HG03571 (cell line): ENCODE measurements around the gene FDXR.

Source experiments
- ATAC-seq: cut with Tn5 transposase; IDR thresholded peaks from one replicate; pipeline ENCODE4 v1.9.1; 2021; ENCODE audit not compliant: unreplicated experiment

The FDXR gene

DNA sequence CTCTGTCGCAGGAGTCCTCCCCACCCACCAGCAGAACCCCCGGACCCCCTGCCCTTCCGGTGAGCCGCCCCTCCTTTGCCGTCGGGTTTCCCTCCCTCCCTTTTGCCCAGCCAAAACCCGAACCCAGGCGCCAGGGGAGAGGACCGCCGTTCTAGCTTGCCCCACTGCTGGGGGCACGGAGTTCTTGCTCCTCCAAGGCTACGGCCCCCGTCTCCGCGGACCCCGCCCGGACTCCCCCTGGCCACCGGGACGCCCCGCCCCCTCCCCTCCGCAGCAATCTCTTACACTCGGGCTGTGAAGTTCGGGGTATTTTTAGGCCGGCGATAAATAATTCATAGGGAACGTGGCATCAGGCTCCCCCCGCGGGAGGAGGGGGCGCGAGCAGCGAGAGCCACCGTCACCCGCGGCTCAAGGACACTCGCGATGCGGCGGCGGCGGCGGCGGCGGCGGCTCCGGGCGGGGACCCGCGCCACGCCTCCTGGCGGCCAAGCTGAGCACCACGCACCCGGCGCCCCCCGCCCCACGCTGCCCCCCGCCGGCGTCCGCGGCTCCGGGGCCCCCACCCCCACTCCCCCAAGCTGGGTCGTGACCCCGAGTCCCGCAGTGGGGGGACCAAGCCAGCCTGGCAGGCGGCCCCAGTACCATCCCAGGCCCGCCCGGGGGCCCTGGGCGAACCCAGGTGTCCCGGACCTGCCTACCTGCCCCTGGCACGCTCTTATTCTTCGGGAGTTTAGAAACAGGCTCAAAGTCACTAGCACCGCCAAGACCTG, 13.2 kb downstream of the FDXR start, which contains the start of gene GRIN2C:
GRIN2C (minus strand) TSS at position 427 of the 770 bp plus-strand sequence. CDS start 4,793 bp downstream, outside the sequence.
- ATAC-seq = no peak

DNA sequence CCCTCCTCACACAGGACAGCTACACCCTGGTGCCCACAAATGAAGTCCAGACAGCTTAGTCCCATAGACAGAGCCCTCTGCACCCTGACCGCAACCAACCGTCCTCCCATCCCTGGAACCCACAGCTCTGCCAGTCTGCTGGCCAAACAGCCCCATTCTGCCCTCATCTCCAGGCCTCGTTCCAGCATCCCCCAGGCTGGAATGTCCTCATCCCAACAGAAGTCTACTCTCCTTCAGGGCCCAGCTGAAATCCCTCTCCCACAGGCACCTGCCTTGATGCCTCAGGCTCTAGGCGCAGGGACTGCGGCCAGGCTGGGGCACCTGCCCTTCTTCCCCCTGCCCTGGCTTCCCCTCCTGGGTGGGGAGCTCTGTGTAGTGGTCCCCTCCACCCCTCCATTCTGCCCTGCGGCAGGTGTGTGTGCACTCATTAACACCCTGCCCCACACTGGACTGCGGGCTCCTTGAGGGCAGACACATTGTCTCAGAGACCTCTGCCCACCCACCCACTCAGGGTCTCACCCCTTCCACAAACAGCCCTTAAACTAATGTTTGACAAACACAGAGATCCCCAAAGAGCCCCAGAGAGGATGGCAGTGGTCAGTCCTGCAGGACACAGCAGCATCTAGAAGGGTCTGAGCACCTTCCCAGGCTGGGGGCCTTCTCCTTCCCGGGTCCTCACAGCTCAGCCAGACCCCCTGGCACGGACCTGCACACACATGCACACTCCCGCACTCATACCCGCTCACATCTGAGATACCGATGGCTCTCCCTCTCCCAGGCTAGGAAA, 13.9 kb downstream of the FDXR start:
- ATAC-seq = no peak

DNA sequence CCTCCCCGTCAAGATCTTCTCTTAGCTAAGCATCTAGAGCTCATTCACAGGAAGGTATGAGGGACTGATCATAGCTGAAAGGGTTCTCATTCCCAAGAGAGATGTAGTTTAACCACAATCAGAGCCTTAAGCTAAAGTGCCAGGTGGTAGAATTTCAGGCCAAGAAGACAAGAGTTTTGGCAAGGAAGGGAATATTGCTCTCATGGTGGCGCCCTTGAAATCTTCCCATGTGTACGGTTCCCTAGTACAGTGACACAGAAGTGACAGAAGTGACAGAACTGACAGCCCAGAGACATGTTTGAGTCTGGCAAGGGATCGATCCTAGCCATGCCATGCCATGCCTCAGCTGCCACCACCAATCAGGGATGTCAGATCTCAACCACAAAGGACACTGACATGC, 15.6 kb downstream of the FDXR start:
- no peak for ATAC-seq

GRCh38 chr17:74856112-74856511, 16.7 kb downstream of the FDXR start:
- ATAC-seq = no peak

DNA sequence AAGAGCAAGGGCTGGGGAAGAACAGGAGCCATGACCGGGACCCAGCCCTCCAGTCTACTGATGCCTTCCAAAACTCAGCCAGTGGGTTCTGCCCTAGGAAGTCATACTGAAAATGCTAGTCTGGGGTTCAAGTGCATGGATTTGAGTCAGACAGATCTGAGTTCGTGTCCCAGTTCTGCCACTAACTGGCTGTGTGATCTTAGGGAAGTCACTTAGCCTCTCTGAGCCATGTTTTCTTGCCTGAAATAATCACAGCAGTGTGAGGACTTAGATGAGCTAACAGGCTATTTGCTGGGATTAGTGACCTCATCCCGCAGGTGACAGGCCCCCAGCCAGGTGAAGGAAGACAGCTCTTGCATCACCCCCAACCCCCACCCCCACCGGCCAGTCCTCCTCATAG, 17.5 kb downstream of the FDXR start:
- no peak for ATAC-seq

DNA sequence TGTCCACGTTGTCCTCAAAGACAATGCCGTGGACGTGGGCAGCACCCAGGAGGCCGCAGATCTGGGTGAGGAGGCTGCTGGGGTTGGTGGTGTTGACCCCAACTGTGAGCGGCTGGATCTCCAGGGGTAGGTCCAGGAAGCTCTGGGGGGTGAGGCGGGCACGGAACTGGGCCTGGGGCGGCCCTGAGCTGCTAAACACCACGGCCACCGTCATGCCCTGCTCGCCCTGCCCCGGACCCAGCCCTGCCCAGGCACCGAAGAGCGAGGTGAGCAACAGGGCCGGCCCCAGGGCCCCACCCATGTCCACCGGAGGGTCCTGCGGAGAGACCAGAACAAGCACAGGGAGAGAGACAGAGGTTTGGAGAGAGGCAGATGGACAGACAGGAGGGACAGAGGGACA, 18.0 kb downstream of the FDXR start:
- ATAC-seq = no peak

DNA sequence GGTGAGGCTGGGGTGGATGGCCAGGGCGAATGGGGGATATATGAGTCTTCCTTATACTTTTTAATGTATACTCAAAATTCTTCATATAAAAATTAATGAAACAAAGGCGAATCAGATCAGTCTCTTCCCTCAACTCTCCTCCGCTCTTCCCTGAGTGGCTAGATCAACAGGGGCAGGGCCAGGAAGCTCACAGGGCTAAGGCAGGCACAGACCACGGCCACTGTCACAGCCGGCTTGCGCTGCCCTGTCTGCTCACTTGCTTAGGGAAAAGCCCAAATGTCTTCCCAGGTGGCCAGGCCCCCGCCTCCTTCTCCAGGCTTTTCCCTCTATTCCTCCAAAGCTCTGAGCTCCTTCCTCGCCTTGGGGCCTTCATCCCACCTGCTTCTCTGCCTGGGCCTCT, 19.1 kb downstream of the FDXR start:
- ATAC-seq = no peak

DNA sequence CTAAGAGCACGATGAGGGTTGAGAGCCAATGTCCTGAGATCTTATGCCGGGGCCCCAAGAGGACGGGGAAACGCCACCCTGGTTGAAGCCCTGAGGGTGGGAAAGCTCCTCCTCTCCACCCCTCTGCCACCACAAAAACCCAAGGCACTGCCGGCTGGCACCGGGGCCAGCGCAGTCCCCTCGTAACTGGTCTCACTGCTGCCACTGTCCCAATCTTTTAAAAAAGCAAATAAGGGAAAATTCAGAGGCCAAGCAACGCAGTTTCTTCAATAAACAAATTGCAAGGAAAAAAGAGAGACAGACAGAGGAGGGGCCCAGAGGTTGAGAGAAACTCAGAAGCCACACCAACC, 19.8 kb downstream of the FDXR start:
- ATAC-seq = no peak

- ATAC-seq = no peak
Observed at GRCh38 chr17:74852237-74853047, 20.4 kb downstream of the FDXR start.

DNA sequence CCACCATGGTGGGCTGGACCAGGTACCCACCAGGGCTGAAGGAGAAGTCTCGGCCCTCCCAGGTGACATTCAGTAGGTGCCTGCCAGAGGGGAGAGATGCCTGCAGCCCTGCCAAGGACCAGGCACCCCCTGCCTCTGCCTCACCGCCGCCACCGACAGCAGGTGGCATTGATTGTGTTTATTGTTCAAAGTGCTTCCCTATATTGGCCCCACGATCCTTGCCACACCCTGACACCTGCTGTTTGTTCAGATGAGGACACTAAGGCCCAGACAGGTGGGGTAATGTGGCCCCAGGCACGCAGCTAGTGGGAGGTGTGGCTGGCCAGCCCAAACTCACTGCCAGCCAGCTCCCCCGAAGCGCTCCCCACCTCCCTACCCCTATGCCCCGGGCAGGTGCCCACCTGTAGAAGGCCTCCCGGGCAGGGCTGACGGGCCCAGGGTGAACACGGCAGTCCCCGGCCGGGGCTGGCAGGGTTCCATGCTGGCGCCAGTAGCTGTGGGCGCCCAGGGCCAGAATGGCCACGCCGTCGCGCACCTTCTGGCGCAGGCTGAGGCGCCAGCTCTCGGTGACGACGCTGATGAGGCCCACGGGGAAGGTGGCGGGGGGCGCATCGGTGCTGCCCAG, 21.1 kb downstream of the FDXR start:
- no peak for ATAC-seq

DNA sequence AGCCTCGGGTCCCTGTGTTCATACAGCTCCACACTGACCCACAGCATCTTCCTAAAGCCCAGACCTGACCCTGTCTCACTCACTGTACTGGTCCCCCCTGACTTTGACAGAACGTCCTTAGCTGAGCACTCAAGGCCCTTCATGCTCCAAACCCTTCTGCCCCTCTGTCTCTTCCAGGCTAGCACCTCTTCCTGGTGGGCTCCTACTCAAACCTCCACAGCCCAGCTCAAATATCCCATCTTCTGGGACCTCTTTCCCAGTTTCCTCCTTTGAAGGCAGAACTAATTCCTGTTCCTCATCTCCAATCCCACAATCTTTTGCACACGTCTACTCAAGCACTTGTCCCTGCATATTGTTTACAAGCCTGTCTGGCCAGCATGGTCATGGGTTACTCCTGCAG, 21.9 kb downstream of the FDXR start:
- no peak for ATAC-seq

DNA sequence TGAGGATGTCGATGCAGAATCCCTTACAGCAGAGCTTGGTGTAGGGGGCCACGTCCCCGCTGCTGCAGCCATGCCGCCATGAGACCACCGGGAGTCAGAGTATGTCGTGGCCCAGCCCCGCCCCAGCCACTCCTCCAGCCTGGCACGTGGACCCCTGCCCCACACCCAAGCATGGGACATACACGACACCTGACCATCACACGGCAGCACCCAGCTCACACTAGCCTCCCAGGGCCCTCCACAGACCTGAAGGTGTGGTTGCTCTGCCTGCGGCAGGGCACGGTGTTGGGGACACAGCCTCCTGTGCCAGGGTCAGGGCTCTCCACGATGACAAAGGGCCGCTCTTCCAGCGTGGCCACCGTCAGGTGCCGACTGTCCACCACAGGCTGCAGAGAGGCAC, 22.5 kb downstream of the FDXR start:
- no peak for ATAC-seq

DNA sequence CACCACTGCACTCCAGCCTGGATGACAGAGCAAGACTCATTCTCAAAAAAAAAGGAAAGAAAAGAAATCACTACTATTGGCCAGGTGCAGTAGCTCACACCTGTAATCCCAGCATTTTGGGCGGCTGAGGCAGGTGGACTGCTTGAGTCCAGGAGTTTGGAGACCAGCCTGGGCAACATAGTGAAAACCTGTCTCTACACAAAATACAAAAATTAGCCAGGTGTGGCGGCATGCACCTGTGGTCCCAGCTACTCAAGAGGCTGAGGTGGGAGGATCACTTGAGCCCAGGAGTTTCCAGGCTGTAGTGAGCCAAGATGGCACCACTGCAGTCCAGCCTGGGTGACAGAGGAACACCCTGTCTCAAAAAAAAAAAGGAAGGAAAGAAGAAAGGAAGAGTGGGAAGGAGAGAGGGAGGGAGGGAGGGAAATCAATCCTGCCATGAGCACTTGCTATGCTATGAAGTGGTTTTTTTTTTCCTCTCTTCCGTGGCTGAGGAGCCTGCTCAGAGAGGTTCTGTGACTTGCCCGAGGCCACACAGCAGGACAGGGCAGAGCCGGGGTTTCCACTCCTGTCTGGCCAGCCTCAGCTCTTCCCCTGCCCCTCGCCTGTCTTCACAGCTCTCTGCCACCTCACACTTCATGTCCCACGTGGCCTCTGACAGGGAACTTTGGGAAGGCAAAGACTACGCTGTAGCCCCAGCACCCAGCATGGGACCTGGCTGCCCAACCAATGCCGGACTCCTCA, 24.0 kb downstream of the FDXR start:
- ATAC-seq = no peak

- no peak for ATAC-seq
Observed at GRCh38 chr17:74846621-74847020, 26.2 kb downstream of the FDXR start.

DNA sequence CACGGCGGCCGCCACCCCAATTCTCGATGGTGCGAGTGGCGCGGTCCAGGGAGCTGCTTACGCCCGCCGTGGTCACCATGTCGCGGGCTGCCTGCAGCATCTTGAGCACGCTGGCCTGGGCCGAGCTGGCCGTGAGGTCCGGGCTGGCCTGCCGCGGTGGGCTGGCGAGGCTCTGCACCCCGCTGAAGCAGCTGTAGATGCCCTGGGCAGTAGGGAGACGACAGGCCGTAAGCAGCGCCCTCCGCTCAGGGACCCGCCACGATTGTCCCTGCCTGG, 29.5 kb downstream of the FDXR start:
- ATAC-seq = no peak

- ATAC-seq = no peak
Observed at GRCh38 chr17:74842599-74843351, 30.0 kb downstream of the FDXR start.

- no peak for ATAC-seq
Observed at GRCh38 chr17:74842146-74842598, 30.6 kb downstream of the FDXR start.

- ATAC-seq = no peak
Observed at GRCh38 chr17:74840989-74841666, 31.7 kb downstream of the FDXR start.
